Measurements from ENCODE around the gene LAMTOR5. TPM values are rescaled to one million over a fixed set of nuclear protein-coding genes. Genes with fewer than 3 reads are reported as not detected.
"Not testable (repeated sequence)": the region's sequence is repeated elsewhere in the genome, so short reads cannot be mapped to it uniquely, and the experiment has no call there.

Gene LAMTOR5
- total RNA-seq, 2 donors from 2014 or later = 87.4 to 91.5 TPM

GRCh38 chr1:110433803-110434202, 26.3 kb upstream of the LAMTOR5 start:
- DNase-seq (ENCODE audit: low spot score) = no peak
- intact Hi-C loops (cut with DNase I) = no loop called here

- intact Hi-C loops (cut with DNase I) = no loop called here
- DNase-seq (ENCODE audit: low spot score) = no peak
Measured at GRCh38 chr1:110433213-110433612, 25.7 kb upstream of the LAMTOR5 start.

DNA sequence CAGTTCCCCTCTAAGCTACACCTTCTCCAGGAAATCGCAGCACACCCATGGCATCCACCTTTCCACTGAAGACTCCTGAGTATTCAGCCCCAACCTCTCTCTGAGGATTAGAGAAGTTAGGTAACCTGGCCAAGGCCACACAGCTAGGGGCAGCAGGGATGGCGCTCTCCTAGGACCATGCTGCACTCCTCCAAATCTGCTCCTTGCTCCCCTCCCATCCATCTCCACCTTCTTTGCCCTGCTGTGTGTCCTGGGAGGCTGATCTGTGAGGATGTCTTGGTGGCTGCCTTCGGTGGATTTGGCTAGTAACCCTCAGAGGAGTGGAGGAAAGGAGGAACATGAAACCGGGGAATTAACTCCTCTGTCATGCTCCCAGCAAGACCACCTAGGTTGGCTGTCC, 23.4 kb upstream of the LAMTOR5 start:
- intact Hi-C loops (cut with DNase I) = no loop called here
- DNase-seq (ENCODE audit: low spot score) = no peak

GRCh38 chr1:110430366-110430765, 22.9 kb upstream of the LAMTOR5 start:
- DNase-seq (ENCODE audit: low spot score) = no peak
- intact Hi-C loops (cut with DNase I) = no loop called here

- DNase-seq (ENCODE audit: low spot score) = no peak
- intact Hi-C loops (cut with DNase I) = no loop called here
Measured at GRCh38 chr1:110428946-110429345, 21.5 kb upstream of the LAMTOR5 start.

- intact Hi-C loops (cut with DNase I) = no loop called here
- no peak for DNase-seq (ENCODE audit: low spot score)
Measured at GRCh38 chr1:110426854-110427253, 19.4 kb upstream of the LAMTOR5 start.

DNA sequence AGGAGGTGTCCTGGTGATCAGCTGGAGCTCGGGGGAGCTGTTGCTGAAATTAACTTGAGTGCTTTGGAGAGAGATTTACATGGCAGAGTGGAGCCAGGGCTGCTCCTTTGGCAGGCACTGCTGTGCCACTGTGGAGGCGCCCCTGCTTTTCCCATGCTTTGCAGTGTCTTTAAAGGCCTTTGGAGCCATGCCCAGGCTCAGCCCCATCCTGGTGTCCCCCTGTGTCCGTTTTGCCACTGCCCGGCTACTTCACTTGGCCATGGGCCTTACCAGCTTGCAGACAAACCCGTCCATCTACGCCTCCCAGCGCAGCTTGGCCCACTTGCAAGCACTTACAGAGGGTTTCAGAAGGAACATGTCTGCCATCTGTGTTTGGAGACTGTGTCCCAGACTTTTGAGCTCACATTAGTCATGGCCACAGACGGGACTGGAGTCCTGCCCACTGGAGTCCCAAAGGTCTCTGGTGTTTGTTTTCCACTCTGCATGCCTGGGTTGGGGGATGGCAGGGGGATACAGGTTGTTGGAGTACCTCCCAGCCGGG, 18.2 kb upstream of the LAMTOR5 start:
- DNase-seq (ENCODE audit: low spot score) = peak; percentile 88
- intact Hi-C loops (cut with DNase I) = no loop called here

DNA sequence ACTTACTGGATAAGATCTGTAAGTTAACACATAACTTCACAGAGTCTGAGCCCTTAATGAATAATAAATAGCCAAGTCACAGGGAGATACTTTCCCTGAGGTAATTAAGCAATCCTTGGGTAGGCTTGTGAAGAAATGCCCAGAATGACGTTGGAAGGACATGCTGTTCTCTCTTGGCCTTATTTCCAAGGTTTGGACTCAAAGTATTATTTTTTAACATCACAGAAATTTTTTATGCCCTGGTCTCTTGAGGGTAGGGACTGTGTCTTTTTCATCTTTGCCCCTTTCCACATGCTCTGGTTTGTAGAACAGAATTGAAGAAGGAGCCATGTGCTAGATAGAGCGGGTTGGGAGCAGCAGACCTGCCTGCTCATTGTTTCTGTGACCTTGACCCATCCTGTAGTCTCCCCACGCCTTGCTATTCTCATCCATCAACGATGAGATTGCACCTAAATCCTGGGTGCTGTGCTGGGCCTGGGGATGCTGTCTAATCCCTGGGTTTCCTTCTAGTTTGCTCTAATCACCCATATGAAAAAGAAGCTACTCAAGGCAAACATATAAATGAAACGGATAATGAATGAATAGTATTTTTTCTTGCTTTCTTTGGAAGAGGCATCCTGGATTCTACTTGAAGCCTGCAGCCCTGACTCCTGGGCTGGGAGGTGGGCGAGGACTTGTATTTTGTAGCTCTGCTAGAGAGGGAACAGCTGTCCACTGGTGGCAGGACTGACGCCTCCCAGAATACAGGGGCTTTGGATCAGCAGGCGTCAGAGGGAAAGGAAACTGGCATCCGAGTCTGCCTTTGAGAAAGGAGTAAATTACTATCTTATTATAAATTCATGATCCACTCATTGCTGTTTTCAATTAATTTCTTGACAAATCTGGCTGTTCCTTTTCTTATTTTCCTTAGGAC, 17.5 kb upstream of the LAMTOR5 start:
- intact Hi-C loops (cut with DNase I) = no loop called here
- no peak for DNase-seq (ENCODE audit: low spot score)

- intact Hi-C loops (cut with DNase I) = no loop called here
- no peak for DNase-seq (ENCODE audit: low spot score)
Measured at GRCh38 chr1:110420874-110421793, 13.6 kb upstream of the LAMTOR5 start.

GRCh38 chr1:110420023-110420662, 12.6 kb upstream of the LAMTOR5 start:
- no peak for DNase-seq (ENCODE audit: low spot score)
- intact Hi-C loops (cut with DNase I) = no loop called here

DNA sequence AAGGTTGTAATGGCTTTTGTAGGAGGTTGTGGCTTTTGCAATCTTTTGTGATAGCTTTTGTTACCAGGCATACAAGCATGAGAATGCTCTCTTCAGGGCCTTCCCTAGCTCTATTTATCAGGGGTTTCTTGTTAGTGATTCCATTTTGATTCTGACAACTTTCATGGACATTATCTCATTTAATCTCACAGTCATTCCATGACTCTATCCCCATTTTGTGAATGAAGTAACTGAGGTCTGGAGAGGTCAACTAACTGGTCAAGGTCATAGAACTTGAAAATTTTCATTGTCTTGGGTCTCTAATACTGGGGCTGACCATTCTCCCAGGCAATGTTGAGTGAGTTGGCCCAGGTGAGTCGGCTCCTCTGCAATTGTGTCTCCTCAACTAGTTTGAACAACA, 11.2 kb upstream of the LAMTOR5 start:
- DNase-seq (ENCODE audit: low spot score) = no peak
- intact Hi-C loops (cut with DNase I) = no loop called here

DNA sequence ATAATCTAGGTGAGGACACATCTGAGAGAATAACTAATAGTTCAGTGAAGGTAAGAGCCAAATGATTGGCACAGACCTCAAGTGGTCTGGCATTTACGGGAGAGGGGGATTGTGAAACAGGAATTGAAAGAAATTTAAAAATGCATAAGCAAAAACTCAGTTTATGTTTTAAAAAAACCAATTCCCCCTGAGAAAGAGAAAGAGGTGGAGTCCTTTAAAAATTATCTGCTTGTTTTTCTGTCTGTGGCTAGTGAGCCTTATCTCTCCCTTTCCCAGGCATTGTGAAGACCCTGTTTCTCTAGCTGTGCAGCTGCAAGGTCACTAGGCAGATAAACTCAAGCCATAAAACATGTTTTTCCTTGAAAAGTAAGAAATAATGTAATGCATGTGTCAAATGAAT, 5.6 kb upstream of the LAMTOR5 start:
- intact Hi-C loops (cut with DNase I) = loop anchor here in 1 of 2 donors (5.0 kb wide), 1 partner anchor 49 kb away; no protein-coding TSS in a partner anchor
- not testable (repeated sequence) for DNase-seq (ENCODE audit: low spot score)

- peak; percentile 91 for DNase-seq (ENCODE audit: low spot score)
- intact Hi-C loops (cut with DNase I) = loop anchor here in 1 of 2 donors (5.0 kb wide), 1 partner anchor 50 kb away; no protein-coding TSS in a partner anchor
Measured at GRCh38 chr1:110412576-110412975, 5.1 kb upstream of the LAMTOR5 start.

GRCh38 chr1:110411173-110411735, 3.8 kb upstream of the LAMTOR5 start:
- no peak for DNase-seq (ENCODE audit: low spot score)
- intact Hi-C loops (cut with DNase I) = loop anchor here in 1 of 2 donors (5.0 kb wide), 1 partner anchor 51 kb away; no protein-coding TSS in a partner anchor

DNA sequence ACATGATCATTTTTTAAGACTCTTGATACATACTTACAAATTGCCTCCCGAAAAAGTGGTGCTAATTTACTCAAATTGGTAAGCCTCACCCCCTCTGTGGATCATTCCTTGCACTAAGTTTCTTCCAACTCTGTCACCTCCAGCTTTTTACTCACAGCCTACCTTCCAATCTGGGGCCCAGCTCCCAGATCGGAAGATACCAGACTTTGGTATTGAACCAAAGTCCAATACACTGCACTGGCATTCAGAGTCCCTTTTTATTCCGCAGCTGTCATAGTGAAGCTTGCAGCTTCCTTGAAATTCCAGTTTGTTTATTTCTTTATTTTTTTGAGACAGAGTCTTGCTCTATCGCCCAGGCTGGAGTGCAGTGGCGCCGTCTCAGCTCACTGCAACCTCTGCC, 1.8 kb upstream of the LAMTOR5 start:
- intact Hi-C loops (cut with DNase I) = no loop called here
- no peak for DNase-seq (ENCODE audit: low spot score)

- intact Hi-C loops (cut with DNase I) = loop anchor here in 1 of 2 donors (1.0 kb wide), 1 partner anchor 178 kb away; no protein-coding TSS in a partner anchor
- no peak for DNase-seq (ENCODE audit: low spot score)
Measured at GRCh38 chr1:110408488-110408887, 994 bp upstream of the LAMTOR5 start.

DNA sequence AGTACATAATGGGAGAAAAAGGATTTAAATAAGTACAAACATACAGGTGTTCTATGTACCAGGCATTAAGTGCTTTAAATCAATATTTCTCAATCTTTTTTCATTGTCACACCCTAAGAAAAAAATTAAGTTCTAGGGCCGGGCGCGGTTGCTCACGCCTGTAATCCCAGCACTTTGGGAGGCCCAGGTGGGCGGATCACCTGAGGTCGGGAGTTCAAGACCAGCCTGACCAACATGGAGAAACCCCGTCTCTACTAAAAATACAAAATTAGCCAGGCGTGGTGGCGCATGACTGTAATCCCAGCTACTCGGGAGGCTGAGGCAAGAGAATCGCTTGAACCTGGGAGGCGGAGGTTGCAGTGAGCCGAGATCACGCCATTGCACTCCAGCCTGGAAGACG, 1.1 kb downstream of the LAMTOR5 start:
- intact Hi-C loops (cut with DNase I) = not testable (repeated sequence)

GRCh38 chr1:110404401-110404800, 3.1 kb downstream of the LAMTOR5 start:
- no peak for DNase-seq (ENCODE audit: low spot score)
- intact Hi-C loops (cut with DNase I) = no loop called here

More for the DNA sequence above, 1.1 kb downstream of the LAMTOR5 start:
- not testable (repeated sequence) for DNase-seq (ENCODE audit: low spot score)

DNA sequence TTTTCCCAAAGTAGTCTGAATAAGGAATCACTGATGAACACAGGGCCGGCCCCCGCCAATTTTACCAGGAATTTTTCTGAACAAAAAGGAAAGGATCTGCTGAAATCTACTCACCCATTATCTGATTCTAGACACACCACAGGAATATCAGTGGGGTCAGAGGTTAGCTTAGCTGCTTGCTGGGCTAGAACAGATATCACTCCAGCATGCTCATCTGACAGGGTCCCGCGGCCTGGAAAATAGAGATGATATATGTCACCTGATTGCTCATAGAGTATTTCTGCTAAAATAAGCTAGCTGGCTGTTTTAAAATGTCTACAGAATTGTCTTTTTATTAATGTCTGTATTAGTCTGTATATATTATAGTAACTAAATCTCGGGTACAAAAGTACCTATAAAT, 3.7 kb downstream of the LAMTOR5 start:
- no peak for DNase-seq (ENCODE audit: low spot score)
- intact Hi-C loops (cut with DNase I) = no loop called here
